Measurements from ENCODE around the gene SLC4A2. TPM values are rescaled to one million over a fixed set of nuclear protein-coding genes. Genes with fewer than 3 reads are reported as not detected.

Gene SLC4A2
- total and polyA plus RNA-seq, 2 of the 8 experiments (the other 6 are each of a cell fraction or from before 2014, with no cell fraction given), result 72.6 to 147 TPM

DNA sequence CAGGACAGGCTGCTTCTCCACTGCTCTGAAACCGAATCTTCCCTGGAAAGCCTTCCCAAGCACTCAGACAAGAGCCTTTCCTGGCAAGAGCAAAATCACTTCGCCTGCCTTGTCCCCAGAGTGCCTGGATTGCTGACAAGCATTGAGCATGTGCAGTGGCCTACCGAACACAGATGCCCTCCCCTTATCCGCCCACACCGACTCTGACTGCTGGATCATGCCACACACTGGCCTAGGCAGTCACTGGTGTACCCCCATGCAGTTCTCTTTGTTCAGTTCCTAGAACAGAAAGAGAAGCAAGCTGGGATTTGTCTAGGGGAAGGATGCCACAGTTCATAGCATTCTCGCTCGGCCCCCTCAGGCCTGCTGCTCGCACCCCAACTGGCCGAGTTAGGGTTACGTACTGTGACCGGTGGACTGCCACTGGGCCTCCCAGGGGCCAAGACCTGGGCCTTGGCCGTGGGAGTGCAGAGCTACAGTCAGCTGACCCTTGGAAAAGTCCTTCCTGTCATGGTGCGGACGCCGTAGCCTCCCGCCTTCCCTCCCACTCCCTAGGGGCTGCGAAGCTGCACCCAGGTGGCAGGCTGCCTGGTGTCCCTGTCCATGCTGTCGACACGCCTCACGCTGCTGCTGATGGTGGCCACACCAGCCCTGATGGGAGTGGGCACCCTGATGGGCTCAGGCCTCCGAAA, 24.2 kb upstream of the SLC4A2 start (continued):
- TF ChIP-seq, protein P1, sequence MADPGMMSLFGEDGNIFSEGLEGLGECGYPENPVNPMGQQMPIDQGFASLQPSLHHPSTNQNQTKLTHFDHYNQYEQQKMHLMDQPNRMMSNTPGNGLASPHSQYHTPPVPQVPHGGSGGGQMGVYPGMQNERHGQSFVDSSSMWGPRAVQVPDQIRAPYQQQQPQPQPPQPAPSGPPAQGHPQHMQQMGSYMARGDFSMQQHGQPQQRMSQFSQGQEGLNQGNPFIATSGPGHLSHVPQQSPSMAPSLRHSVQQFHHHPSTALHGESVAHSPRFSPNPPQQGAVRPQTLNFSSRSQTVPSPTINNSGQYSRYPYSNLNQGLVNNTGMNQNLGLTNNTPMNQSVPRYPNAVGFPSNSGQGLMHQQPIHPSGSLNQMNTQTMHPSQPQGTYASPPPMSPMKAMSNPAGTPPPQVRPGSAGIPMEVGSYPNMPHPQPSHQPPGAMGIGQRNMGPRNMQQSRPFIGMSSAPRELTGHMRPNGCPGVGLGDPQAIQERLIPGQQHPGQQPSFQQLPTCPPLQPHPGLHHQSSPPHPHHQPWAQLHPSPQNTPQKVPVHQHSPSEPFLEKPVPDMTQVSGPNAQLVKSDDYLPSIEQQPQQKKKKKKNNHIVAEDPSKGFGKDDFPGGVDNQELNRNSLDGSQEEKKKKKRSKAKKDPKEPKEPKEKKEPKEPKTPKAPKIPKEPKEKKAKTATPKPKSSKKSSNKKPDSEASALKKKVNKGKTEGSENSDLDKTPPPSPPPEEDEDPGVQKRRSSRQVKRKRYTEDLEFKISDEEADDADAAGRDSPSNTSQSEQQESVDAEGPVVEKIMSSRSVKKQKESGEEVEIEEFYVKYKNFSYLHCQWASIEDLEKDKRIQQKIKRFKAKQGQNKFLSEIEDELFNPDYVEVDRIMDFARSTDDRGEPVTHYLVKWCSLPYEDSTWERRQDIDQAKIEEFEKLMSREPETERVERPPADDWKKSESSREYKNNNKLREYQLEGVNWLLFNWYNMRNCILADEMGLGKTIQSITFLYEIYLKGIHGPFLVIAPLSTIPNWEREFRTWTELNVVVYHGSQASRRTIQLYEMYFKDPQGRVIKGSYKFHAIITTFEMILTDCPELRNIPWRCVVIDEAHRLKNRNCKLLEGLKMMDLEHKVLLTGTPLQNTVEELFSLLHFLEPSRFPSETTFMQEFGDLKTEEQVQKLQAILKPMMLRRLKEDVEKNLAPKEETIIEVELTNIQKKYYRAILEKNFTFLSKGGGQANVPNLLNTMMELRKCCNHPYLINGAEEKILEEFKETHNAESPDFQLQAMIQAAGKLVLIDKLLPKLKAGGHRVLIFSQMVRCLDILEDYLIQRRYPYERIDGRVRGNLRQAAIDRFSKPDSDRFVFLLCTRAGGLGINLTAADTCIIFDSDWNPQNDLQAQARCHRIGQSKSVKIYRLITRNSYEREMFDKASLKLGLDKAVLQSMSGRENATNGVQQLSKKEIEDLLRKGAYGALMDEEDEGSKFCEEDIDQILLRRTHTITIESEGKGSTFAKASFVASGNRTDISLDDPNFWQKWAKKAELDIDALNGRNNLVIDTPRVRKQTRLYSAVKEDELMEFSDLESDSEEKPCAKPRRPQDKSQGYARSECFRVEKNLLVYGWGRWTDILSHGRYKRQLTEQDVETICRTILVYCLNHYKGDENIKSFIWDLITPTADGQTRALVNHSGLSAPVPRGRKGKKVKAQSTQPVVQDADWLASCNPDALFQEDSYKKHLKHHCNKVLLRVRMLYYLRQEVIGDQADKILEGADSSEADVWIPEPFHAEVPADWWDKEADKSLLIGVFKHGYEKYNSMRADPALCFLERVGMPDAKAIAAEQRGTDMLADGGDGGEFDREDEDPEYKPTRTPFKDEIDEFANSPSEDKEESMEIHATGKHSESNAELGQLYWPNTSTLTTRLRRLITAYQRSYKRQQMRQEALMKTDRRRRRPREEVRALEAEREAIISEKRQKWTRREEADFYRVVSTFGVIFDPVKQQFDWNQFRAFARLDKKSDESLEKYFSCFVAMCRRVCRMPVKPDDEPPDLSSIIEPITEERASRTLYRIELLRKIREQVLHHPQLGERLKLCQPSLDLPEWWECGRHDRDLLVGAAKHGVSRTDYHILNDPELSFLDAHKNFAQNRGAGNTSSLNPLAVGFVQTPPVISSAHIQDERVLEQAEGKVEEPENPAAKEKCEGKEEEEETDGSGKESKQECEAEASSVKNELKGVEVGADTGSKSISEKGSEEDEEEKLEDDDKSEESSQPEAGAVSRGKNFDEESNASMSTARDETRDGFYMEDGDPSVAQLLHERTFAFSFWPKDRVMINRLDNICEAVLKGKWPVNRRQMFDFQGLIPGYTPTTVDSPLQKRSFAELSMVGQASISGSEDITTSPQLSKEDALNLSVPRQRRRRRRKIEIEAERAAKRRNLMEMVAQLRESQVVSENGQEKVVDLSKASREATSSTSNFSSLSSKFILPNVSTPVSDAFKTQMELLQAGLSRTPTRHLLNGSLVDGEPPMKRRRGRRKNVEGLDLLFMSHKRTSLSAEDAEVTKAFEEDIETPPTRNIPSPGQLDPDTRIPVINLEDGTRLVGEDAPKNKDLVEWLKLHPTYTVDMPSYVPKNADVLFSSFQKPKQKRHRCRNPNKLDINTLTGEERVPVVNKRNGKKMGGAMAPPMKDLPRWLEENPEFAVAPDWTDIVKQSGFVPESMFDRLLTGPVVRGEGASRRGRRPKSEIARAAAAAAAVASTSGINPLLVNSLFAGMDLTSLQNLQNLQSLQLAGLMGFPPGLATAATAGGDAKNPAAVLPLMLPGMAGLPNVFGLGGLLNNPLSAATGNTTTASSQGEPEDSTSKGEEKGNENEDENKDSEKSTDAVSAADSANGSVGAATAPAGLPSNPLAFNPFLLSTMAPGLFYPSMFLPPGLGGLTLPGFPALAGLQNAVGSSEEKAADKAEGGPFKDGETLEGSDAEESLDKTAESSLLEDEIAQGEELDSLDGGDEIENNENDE (IDR thresholded peaks at IDR 0.05; ENCODE audit: insufficient replicate concordance, low read length), result no peak
- TF ChIP-seq KDM5A (IDR thresholded peaks at IDR 0.05; ENCODE audit: low read length), result no peak

Data from H1 (cell line).